ENCODE results near the gene PLEKHM1.

PLEKHM1 gene

DNA sequence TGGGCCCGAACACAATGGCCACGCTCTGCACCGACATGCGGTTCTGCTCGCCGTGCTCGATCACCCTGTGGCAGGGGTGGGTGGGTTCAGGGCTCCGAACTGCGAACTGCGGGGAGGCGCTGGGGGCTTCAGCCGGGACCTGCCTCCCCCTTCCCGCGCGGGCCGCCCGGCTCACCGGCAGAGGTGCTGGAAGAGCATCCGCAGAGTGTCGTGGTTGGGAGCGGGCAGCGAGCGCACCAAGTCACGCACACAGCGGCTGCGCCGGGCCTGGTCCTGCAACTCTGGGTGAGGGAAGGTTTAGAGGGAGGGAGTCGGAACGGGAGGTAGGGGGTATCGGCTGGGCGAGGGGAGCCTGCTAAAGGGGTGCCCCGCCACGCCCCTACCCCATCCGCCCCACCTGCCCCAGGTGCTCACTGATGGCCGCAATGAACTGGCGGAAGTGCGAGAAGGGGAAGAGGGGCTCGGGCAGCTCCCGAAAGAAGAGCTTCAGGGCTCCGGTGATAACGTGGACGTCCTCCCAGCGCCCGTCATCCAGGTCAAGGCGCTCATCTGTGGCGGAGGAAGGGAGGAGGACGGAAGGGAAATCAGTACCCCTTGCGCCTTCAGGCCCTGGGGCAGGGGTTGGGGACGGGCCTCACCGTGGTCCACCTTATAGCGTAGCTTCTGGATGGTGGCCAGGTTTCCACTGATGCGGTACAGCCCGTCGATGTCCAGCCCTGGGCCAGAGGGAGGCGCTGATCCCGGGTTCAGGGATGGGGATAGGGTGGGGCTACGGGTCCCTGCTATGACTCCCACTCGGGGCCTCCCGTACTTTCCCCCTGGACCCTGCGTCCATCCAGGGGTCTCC, 94.7 kb downstream of the PLEKHM1 start:
- DNase-seq = no peak

DNA sequence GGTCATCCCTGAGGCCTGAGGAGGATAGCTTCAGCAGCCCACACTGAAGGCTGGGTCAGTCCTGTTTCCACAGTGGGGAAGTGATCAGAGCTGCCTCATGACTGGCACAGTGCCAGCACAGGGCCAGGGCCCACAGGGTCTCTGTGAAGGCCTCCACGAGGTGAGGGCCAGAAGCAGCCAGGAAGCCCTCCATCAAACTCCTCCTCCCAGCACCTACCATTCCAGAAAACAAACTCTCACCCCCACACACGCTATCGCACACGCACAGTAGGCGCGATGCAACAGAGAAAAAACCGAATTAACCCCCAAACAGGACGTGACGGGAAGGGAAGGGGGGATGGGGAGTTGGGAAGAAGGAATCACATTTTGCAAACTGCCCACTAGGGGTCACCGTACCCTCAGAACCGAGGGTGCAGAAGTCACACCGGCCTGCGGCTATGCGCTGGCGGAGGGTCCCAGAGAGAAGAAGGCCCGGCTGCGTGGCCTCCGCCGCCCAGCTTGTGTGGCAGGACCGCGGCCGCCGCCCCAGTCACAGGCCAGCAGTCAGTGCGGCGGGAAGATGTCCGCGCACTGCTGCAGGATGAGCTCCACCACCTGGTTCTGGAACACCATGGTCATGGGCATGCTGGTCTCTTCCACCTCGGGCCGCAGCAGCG, 95.5 kb downstream of the PLEKHM1 start:
- peak; percentile 25 for DNase-seq

DNA sequence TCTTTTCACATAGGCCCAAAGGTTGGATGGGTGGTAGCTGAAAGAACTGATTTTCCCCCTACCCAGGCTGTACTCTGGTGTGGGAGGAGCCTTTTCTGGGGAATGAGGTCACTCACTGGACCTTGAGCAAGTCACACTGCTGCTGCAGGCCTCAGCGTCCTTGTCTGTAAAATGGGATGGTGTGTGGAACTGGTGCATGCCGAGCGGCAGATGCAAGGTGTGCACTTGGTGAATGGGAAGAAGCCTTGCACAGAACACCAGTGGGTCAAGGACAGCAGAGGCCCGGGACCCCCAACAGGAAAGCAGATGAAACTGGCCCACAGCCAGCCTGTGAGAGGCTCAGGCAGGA, 96.0 kb downstream of the PLEKHM1 start:
- DNase-seq = no peak

DNA sequence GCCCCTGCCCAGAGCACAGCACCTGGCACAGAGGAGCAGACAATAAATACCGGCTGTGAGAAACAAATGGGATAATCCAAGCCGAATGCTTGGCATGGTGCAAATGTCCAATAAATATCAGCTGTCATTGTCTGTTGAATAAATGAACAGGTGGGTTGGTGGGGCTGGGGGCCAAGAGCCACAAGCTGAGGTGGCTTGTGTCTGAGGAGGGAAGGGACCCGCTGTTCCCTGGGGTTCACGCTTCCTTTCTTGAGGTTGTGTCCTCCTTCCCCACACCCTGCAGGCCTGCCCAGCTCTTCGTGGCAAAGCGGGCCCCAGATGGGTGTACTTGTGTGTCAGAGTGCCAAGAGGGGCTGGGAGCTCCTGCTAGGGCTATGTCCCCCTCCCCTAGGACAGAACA, 96.4 kb downstream of the PLEKHM1 start:
- DNase-seq = no peak

DNA sequence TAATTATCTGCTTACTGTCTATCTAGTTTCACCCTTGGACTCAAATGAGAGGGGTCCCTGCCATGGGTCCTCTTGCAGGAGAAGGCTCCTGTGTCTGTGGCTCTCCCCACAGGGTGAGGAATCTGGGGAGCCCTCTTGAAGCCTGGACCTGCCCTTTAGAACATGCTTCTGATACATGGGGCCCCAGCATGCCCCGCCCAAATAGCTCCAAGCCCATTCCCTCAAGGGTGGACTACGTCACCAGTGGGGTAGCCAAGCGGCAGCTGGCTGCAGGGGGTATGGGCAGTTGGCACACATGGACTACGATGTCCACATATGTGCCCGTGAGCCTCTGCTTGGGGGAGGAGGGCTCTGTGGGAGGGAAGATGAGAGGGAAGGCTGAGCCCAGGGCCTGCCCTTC, 97.1 kb downstream of the PLEKHM1 start:
- no peak for DNase-seq

DNA sequence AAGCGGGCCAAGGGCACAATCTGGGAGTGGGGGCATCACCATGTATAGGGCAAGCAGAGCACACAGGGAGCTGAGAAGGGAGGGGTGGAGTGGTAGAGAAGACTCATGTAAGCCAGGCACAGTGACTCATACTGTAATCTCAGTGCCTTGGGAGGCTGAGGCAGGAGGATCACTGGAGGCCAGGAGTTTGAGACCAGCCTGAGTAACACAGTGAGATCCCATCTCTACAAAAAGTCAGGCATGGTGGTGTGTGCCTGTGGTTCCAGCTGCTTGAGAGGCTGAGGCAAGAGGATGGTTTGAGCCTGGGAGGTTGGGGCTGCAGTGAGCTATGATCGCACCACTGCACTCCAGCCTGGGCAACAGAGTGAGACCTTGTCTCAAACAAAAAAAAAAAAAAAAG, 98.6 kb downstream of the PLEKHM1 start:
- DNase-seq = no peak

DNA sequence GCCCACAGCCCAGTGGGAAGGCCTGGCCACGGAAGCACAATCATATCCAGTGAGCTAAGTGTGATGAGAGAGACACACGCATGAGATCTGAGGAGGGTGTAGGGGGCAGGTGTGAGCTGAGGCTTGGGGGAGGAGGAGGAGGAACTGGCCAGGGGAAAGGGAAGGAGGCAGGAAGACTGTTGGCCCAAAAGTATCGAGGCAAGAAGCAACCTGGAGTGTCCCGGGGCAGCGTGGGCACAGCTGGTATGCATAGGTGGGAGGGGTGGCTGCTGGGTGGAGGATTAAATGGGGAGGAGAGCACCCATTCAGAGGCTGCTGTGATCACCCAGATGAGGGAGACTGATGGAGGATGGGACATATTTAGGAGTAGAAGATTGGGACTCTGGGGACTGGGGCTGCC, 99.2 kb downstream of the PLEKHM1 start:
- no peak for DNase-seq

DNA sequence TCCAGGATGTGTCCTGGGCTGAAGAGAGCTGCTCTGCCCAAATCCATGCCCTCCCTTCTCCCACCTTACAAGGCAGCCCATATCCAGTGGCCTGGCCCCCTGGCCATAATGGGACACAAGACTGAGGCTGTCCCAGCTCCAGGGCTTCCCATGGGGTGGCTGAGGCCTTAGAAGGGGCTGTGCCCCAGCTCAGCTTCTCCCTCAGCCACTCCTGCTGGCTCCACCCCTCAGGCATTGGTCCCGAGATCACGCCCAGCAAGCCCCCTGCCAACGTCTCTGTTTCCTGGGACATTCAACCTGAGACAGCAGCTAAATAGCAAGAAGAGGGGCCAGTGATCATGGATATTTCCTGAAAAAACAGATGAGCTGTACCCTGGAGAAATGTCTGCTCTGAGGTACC, 101.2 kb downstream of the PLEKHM1 start:
- DNase-seq = no peak

DNA sequence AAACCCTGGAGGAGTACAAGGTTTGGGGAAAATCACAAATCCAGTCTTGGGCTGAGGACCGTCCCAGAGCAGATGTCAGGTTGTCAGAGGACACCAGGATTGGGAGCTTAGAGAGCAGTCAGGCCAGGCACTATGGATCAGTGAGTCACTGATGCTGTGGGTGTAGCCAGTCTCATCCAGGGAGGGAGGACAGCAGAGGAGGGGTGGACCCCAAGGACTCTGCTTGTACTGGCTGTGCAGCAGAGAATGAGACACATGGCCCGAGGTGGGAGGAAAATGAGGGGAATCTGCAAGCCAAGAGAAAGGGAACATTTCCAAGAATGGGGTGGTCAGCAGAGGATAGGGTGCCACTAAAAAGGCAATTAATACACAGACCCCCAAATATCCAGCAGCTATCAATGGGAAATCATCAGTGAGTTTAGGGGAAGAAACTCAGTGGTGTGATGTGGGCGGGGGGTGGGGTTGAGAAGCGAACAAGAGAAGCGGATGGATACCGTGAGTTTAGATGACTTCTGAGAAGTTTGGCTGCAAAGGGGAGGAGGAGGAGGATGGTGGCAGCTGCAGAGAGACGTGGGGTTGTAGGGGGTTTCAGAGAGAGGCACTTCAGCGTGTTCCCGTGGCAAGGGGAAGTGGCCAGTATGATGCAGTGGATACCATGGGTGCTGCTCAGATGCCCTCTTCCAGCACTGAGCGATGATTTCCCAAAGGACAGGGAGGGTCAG, 101.8 kb downstream of the PLEKHM1 start:
- DNase-seq = no peak

DNA sequence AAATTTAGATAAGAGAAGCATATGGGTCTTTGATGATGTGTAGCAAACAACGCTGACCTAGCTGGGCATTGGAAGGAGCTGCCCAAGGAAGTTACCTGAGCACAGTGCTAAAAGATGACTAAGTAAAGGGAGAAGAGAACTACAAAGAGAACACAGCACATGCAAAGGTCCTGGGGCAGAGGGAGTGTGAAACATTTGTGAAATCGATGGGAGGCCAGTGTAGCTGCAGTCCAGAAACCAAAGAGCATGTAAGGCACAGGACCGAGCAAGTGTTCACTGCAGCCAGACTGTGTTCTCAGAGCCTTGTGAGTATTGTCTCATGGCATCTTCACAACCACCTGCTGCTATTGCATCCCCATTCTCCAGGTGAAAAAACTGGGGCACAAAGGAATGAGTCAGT, 102.8 kb downstream of the PLEKHM1 start:
- DNase-seq = no peak

DNA sequence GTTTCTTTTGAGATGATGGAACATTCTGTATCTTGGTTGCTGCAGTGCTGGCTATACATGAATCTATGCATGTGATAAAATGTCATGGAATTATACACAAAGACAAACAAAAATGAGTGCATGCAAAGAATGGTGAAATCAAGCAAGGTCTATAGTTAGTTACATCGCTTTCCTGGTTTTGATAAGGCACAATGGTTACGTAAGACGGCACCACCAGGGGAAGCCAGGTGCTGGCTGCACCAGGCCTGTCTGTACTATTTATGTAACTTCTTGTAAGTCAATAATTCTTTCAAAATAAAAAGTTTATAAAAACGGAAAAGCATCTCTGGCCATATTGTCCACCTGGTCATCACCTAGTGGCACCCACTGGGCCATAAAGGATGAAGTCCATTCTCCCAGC, 104.3 kb downstream of the PLEKHM1 start:
- DNase-seq = no peak

Data from stimulated activated CD4-positive, alpha-beta T cell treated with anti-CD3 and anti-CD28 coated beads, Interleukin-1b, Interleukin-23, amount 100 ng/mL, for 48 hours (primary cell).